HCT116 (cell line): ENCODE measurements around the gene TPM2. TPM values are rescaled to one million over a fixed set of nuclear protein-coding genes. Genes with fewer than 3 reads are reported as not detected.

Experiments
- ATAC-seq: fragments of 200-7000 bp; cut with Tn5 transposase; 2 replicates; pipeline ENCODE4 v1.9.1; 2020; ENCODE audit warnings: mild to moderate bottlenecking, moderate library complexity
- BruUV-seq: library from RNA; stranded (reverse); fragments of 400-500 nt; replicated peaks from 2 replicates; lab custom pipeline; 2021; lab: Mats Ljungman, UMichigan
- CTCF ChIA-PET: fragments of 300-600 bp; sonication (Branson Sonifier 250); formaldehyde crosslinking; loops from one replicate; lab custom pipeline; 2021; ENCODE audit warnings: antibody characterized with exemption; lab: Charles Lee
- POLR2A ChIA-PET: fragments of 300-600, 350-600 bp; sonication (Branson Sonifier 250); formaldehyde crosslinking; loops from one replicate; lab custom pipeline; 2021; ENCODE audit warnings: antibody characterized with exemption; lab: Charles Lee
- RAD21 ChIA-PET, 2 experiments: fragments of 300-600 bp; sonication (Branson Sonifier 250); formaldehyde crosslinking; loops; one replicate each; lab custom pipeline; 2023; ENCODE audit warnings: low total read pairs in 2 of 2; ENCODE audit not compliant: uncharacterized antibody in 2 of 2, unreplicated experiment in 2 of 2, low non-redundant PET in 1 of 2; lab: Charles Lee
- DNase-seq: peaks from one replicate; pipeline ENCODE4 v3.0.0-alpha.2; 2010; ENCODE audit warnings: low read depth, low spot score
- H2AFZ ChIP-seq: fragments of 200-600 bp; shearing (Covaris generic), sonication (generic); 2 replicates; pipeline ENCODE4 v1.6.1; 2017; ENCODE audit warnings: low read depth, mixed run types, mixed read lengths, antibody characterized with exemption, low read length; ENCODE audit not compliant: poor library complexity, severe bottlenecking
- H3K27ac ChIP-seq: 2 replicates; pipeline ENCODE4 v1.5.1; 2012; ENCODE audit warnings: low read depth, low read length
- H3K27me3 ChIP-seq: fragments of 200-600 bp; sonication (generic); 2 replicates; pipeline ENCODE4 v1.6.1; 2016; ENCODE audit warnings: mixed run types, low read length, mixed read lengths; ENCODE audit not compliant: insufficient read depth
- H3K36me3 ChIP-seq, 2 experiments: fragments of 200-500 bp in 1 of 2; fragments of 200-600 bp in 1 of 2; sonication (Bioruptor generic) in 1 of 2; sonication (generic) in 1 of 2; 2 replicates each; pipeline versions ENCODE4 v1.5.1 to v1.6.1; 2014 to 2016; ENCODE audit warnings: low read length in 2 of 2, inconsistent platforms in 1 of 2, mixed read lengths in 1 of 2, mixed run types in 1 of 2; ENCODE audit not compliant: insufficient read depth in 2 of 2, control insufficient read depth in 1 of 2
- H3K4me1 ChIP-seq, 2 experiments: fragments of 200-600 bp in 1 of 2; sonication (generic) in 1 of 2; 2 replicates each; pipeline versions ENCODE4 v1.5.1 to v1.6.1; 2012 to 2017; ENCODE audit warnings: low read length in 2 of 2, inconsistent platforms in 1 of 2, mild to moderate bottlenecking in 1 of 2, mixed read lengths in 1 of 2, mixed run types in 1 of 2, moderate library complexity in 1 of 2; ENCODE audit not compliant: insufficient read depth in 2 of 2, control insufficient read depth in 1 of 2
- H3K4me2 ChIP-seq: fragments of 200-600 bp; sonication (generic); 2 replicates; pipeline ENCODE4 v1.6.1; 2017; ENCODE audit warnings: mixed run types, low read length, mixed read lengths
- H3K4me3 ChIP-seq, 2 experiments: fragments of 200-600 bp in 1 of 2; sonication (generic) in 1 of 2; replicated peaks in 1 of 2; 2 replicates each; pipeline ENCODE4 v1.5.1; 2011 to 2016; ENCODE audit warnings: low read length in 2 of 2, control low read depth in 1 of 2, low read depth in 1 of 2, mild to moderate bottlenecking in 1 of 2, mixed read lengths in 1 of 2, mixed run types in 1 of 2
- H3K79me2 ChIP-seq: fragments of 200-600 bp; sonication (generic); 2 replicates; pipeline ENCODE4 v1.6.1; 2017; ENCODE audit warnings: mild to moderate bottlenecking, mixed run types, low read length, moderate library complexity, mixed read lengths; ENCODE audit not compliant: insufficient read depth
- H3K9ac ChIP-seq: fragments of 200-600 bp; sonication (generic); 2 replicates; pipeline ENCODE4 v1.6.1; 2016; ENCODE audit warnings: low read length, mixed read lengths
- H3K9me2 ChIP-seq: fragments of 200-600 bp; sonication (generic), shearing (Covaris generic); 2 replicates; pipeline ENCODE4 v1.6.1; 2017; ENCODE audit warnings: mixed run types, mild to moderate bottlenecking, moderate library complexity; ENCODE audit not compliant: insufficient read depth
- H3K9me3 ChIP-seq, 2 experiments: fragments of 200-500 bp in 1 of 2; fragments of 200-600 bp in 1 of 2; sonication (Bioruptor generic) in 1 of 2; sonication (generic) in 1 of 2; 2 replicates each; pipeline ENCODE4 v1.6.1; 2014 to 2017; ENCODE audit warnings: low read length in 2 of 2, mixed read lengths in 2 of 2, inconsistent platforms in 1 of 2, low read depth in 1 of 2, mild to moderate bottlenecking in 1 of 2, mixed run types in 1 of 2, moderate library complexity in 1 of 2; ENCODE audit not compliant: control insufficient read depth in 1 of 2, insufficient read depth in 1 of 2
- H4K20me1 ChIP-seq: fragments of 200-600 bp; sonication (generic), shearing (Covaris generic); 2 replicates; pipeline ENCODE4 v1.6.1; 2017; ENCODE audit warnings: mixed run types, mild to moderate bottlenecking, moderate library complexity; ENCODE audit not compliant: insufficient read depth
- TCF7L2 ChIP-seq: IDR thresholded peaks from 2 replicates; pipeline ENCODE4 v1.7.0; 2011; ENCODE audit warnings: borderline replicate concordance, inconsistent platforms; ENCODE audit not compliant: insufficient read depth, insufficient read length; ENCODE audit errors: extremely low read depth
- YY1 ChIP-seq: IDR thresholded peaks from 2 replicates; pipeline ENCODE4 v1.6.1; 2011; ENCODE audit warnings: low read length, low read depth, moderate library complexity, mild to moderate bottlenecking; ENCODE audit not compliant: insufficient replicate concordance; ENCODE audit errors: extremely low read depth
- ZFX ChIP-seq: fragments of 450-650 bp; IDR thresholded peaks from 2 replicates; pipeline ENCODE4 v1.6.1; 2017
- intact Hi-C: fragments of 100-400 bp; cut with micrococcal nuclease; formaldehyde crosslinking; loops from 2 replicates; pipeline ENCODE4 v1.10.0; 2022
- total RNA-seq: library from RNA; stranded (reverse); gene quantifications from one replicate; pipeline ENCODE4 v1.2.1, GENCODE V29; 2021; ENCODE audit not compliant: unreplicated experiment
- TF ChIP-seq, protein P1 (sequence below): IDR thresholded peaks from 2 replicates; pipeline ENCODE4 v1.6.1; 2012

The TPM2 gene
- total RNA-seq, 1 experiment from 2014 or later, result 278 TPM

DNA sequence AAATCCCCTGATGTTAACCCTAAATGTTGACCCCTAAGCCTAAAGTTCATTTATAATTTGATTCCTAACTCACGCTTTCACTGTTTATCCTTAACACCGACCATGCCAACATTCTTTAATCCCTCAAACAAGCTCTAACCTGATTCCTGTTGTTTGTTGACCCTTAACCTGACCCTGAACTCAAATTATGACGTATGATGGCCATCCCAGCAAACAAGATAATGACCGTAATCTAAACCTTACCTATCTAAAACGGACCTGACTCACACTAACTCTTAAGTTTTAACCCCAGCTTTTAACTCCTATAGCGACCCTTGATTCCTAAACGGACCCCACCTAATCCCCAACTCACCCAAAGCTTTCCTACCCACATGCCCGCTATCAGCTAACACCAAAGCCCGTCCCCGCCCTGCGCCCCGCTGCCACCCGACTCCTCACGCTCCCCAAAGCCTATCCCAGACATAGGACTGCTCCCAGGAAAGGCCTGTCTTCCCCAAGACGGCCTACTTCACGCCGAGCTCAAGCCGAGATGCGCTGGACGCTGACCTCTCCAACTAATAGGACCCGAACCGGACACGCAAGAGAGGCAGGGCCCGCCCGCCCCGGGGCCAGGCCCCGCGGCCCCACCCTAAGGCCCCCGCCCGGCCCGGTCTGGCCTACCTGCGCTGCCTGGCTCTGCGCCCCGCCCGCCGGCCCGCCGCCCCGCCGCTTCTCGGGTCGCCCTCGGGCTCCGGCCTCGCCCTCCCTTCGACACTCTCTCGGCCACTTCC, 41.9 kb upstream of the TPM2 start:
- Histone ChIP-seq H3K4me1 (peaks cover 22 to 37% of the 10 kb centered on the region in 2 experiments), H3K9me2 (no peaks in the 10 kb centered on the region), H3K4me3 (peak overlapping the region; percentile 92 to 94), H2AFZ (no peak overlapping the region), H3K4me2 (peak overlapping the region; percentile 81), H3K9me3 (no peaks in the 10 kb centered on the region), H3K36me3 (peaks cover 11 to 18% of the 10 kb centered on the region in 2 experiments; a peak in 3 of 4 replicates), H3K27ac (peak overlapping the region; percentile 90), H3K27me3 (no peaks in the 10 kb centered on the region), H3K9ac (peak overlapping the region; percentile 83), H3K79me2 (peaks cover 66% of the 10 kb centered on the region), H4K20me1 (no peaks in the 10 kb centered on the region)
- CTCF ChIA-PET, result interaction anchor here (1.0 to 4.0 kb wide), 11 partner anchors 17 to 171 kb away, joined by 3 to 21 read pairs (median 6); partner anchors contain the start of genes ARHGEF39, CCDC107, GBA2 and RGP1
- intact Hi-C loops, result loop anchor here (1.0 kb wide), 2 partner anchors 18 to 74 kb away; partner anchors contain the start of genes GBA2 and RGP1
- BruUV-seq, result TSS peak; percentile 65
- POLR2A ChIA-PET, result interaction anchor here (1.0 to 2.6 kb wide), 9 partner anchors 17 to 213 kb away, joined by 3 to 23 read pairs (median 6); partner anchors contain the start of genes ARHGEF39, CCDC107, GBA2 and MSMP
- TF ChIP-seq ZFX, result peak; percentile 84
- TF ChIP-seq, protein P1, sequence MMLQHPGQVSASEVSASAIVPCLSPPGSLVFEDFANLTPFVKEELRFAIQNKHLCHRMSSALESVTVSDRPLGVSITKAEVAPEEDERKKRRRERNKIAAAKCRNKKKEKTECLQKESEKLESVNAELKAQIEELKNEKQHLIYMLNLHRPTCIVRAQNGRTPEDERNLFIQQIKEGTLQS, result no peak
- 0 out of 2 replicates have a peak, but pooled peaks have one; percentile 0 for ATAC-seq
- no peak for DNase-seq
- RAD21 ChIA-PET, result interaction anchor here in 1 of 2 experiments (1.1 to 1.2 kb wide), 2 partner anchors 35 to 67 kb away, joined by 3 read pairs; partner anchors contain the start of gene ARHGEF39

DNA sequence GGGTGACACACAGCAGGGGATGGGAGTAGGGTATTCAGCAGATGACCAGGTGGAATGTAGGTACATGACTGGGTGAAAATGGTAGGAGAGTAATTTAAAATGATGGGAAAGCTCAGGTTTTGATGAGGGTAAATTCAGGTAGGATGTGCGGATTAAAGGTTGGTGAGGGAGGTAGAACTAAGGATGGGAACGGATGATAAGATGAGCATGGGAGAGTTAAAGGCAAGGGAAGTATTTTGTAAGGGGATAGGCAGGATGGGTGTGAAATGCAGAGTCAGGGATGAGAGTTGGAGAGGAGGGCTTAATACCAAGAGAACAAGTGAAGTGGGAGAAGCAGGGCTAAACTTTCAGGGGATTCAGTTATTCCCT, 40.7 kb upstream of the TPM2 start:
- CTCF ChIA-PET, result interaction anchor here (1.2 to 4.0 kb wide), 5 partner anchors 18 to 69 kb away, joined by 3 to 21 read pairs (median 8); partner anchors contain the start of genes GBA2 and RGP1
- Histone ChIP-seq H3K4me1 (peaks cover 22 to 37% of the 10 kb centered on the region in 2 experiments), H2AFZ (no peak overlapping the region), H3K4me2 (peak overlapping the region; percentile 81), H3K9ac (peak overlapping the region; percentile 83; the same call in 1 of the 2 replicates), H3K79me2 (peaks cover 72% of the 10 kb centered on the region)
- POLR2A ChIA-PET, result interaction anchor here (2.0 kb wide), 1 partner anchor 34 kb away, joined by 6 read pairs; no protein-coding TSS in a partner anchor
- TF ChIP-seq YY1 (no peak), TCF7L2 (no peak)
- TF ChIP-seq, protein P1, result no peak
- TF ChIP-seq, all 23 proteins: peak for 0
- Histone ChIP-seq H3K9me3 (no peaks in the 10 kb centered on the region), H3K4me3 (peak overlapping the region; percentile 92 to 94), H3K27me3 (no peaks in the 10 kb centered on the region), H3K9me2 (no peaks in the 10 kb centered on the region), H3K27ac (0 out of 2 replicates have a peak overlapping the region, but pooled peaks have one; percentile 90), H3K36me3 (peaks cover 7 to 12% of the 10 kb centered on the region in 2 experiments; a peak in 3 of 4 replicates), H4K20me1 (no peaks in the 10 kb centered on the region)
- no TSS peak for BruUV-seq
- ATAC-seq (no peak), DNase-seq (no peak)
- intact Hi-C loops, result no loop called here
- RAD21 ChIA-PET, result interaction anchor here in 1 of 2 experiments (1.1 to 1.2 kb wide), 2 partner anchors 34 to 66 kb away, joined by 3 read pairs; partner anchors contain the start of gene ARHGEF39
